IMR-90 (cell line): ENCODE data around the gene LAMC2. TPM values are rescaled to one million over a fixed set of nuclear protein-coding genes. Genes with fewer than 3 reads are reported as not detected.

Experiments used
- ATAC-seq: fragments of 200-7000 bp; cut with Tn5 transposase; 2 replicates; pipeline ENCODE4 v1.9.1; 2020; ENCODE audit warnings: low read depth, mild to moderate bottlenecking, moderate library complexity
- BruUV-seq: library from RNA; stranded (reverse); fragments of 400-500 nt; replicated peaks from 2 replicates; lab custom pipeline; 2021; lab: Mats Ljungman, UMichigan
- CTCF ChIA-PET: fragments of 300-600 bp; formaldehyde crosslinking; extraction: SDS; loops from one replicate; lab custom pipeline; 2021; ENCODE audit warnings: antibody characterized with exemption; lab: Yijun Ruan, JAX
- POLR2A ChIA-PET: fragments of 300-600 bp; sonication (Branson Sonifier 250); formaldehyde crosslinking; loops from one replicate; lab custom pipeline; 2022; ENCODE audit warnings: antibody characterized with exemption; ENCODE audit not compliant: unreplicated experiment; lab: Charles Lee
- DNase-seq: peaks from one replicate; pipeline ENCODE4 v3.0.0; 2013
- H2AFZ ChIP-seq: replicated peaks from 2 replicates; pipeline ENCODE3; 2013; ENCODE audit warnings: low read length, mild to moderate bottlenecking; ENCODE audit not compliant: poor library complexity
- H2AK5ac ChIP-seq: 2 replicates; pipeline ENCODE4 v1.6.1; 2013; ENCODE audit warnings: low read depth, low read length, inconsistent platforms
- H2AK9ac ChIP-seq: replicated peaks from 2 replicates; pipeline ENCODE3; 2013; ENCODE audit warnings: mild to moderate bottlenecking, low read depth, low read length, moderate library complexity; ENCODE audit not compliant: poor library complexity
- H2BK120ac ChIP-seq: 2 replicates; pipeline ENCODE4 v1.6.1; 2013; ENCODE audit warnings: low read depth, low read length, inconsistent platforms
- H2BK15ac ChIP-seq: 3 replicates; pipeline ENCODE4 v1.6.1; 2013; ENCODE audit warnings: low read depth, low read length, inconsistent platforms
- H2BK20ac ChIP-seq: 2 replicates; pipeline ENCODE4 v1.6.1; 2013; ENCODE audit warnings: low read depth, mild to moderate bottlenecking, inconsistent platforms, low read length, moderate library complexity
- H2BK5ac ChIP-seq: 2 replicates; pipeline ENCODE4 v1.6.1; 2013; ENCODE audit warnings: mild to moderate bottlenecking, low read depth, low read length, inconsistent platforms; ENCODE audit not compliant: poor library complexity, severe bottlenecking
- H3K14ac ChIP-seq: replicated peaks from 2 replicates; pipeline ENCODE4 v1.6.1; 2013; ENCODE audit warnings: low read depth, low read length, inconsistent platforms
- H3K18ac ChIP-seq: 2 replicates; pipeline ENCODE4 v1.6.1; 2013; ENCODE audit warnings: low read depth, low read length, control low read depth
- H3K23ac ChIP-seq: 2 replicates; pipeline ENCODE4 v1.6.1; 2013; ENCODE audit warnings: low read depth, low read length, inconsistent platforms
- H3K27ac ChIP-seq: 2 replicates; pipeline ENCODE4 v1.5.1; 2013; ENCODE audit warnings: mild to moderate bottlenecking, control low read depth, low read length; ENCODE audit not compliant: insufficient read depth
- H3K27me3 ChIP-seq: 2 replicates; pipeline ENCODE4 v1.6.1; 2013; ENCODE audit warnings: low read length; ENCODE audit not compliant: control insufficient read depth, insufficient read depth
- H3K36me3 ChIP-seq: 2 replicates; pipeline ENCODE4 v1.6.1; 2013; ENCODE audit warnings: low read length, mixed read lengths; ENCODE audit not compliant: control insufficient read depth, insufficient read depth
- H3K4ac ChIP-seq: 2 replicates; pipeline ENCODE4 v1.6.1; 2013; ENCODE audit warnings: low read depth, low read length, inconsistent platforms
- H3K4me1 ChIP-seq: 2 replicates; pipeline ENCODE4 v1.6.1; 2013; ENCODE audit warnings: low read length, mixed read lengths; ENCODE audit not compliant: control insufficient read depth, insufficient read depth
- H3K4me2 ChIP-seq: 2 replicates; pipeline ENCODE4 v1.6.1; 2013; ENCODE audit warnings: low read depth, mild to moderate bottlenecking, control low read depth, low read length, moderate library complexity
- H3K4me3 ChIP-seq: 2 replicates; pipeline ENCODE4 v1.5.1; 2013; ENCODE audit warnings: low read depth, mild to moderate bottlenecking, control low read depth, low read length, moderate library complexity; ENCODE audit not compliant: insufficient read depth
- H3K56ac ChIP-seq: 2 replicates; pipeline ENCODE4 v1.6.1; 2013; ENCODE audit warnings: low read length, inconsistent platforms; ENCODE audit not compliant: insufficient read depth; ENCODE audit errors: extremely low read depth
- H3K79me1 ChIP-seq, 2 experiments: 2 replicates each; pipeline ENCODE4 v1.6.1; 2013; ENCODE audit warnings: low read length in 2 of 2, inconsistent platforms in 1 of 2, low read depth in 1 of 2
- H3K9ac ChIP-seq: 2 replicates; pipeline ENCODE4 v1.6.1; 2013; ENCODE audit warnings: low read depth, low read length, control low read depth
- H3K9me1 ChIP-seq: 2 replicates; pipeline ENCODE4 v1.6.1; 2013; ENCODE audit warnings: low read length, inconsistent platforms; ENCODE audit not compliant: insufficient read depth
- H3K9me3 ChIP-seq: 2 replicates; pipeline ENCODE4 v1.6.1; 2013; ENCODE audit warnings: low read length; ENCODE audit not compliant: control insufficient read depth, insufficient read depth
- H4K20me1 ChIP-seq: 2 replicates; pipeline ENCODE4 v1.6.1; 2013; ENCODE audit warnings: low read length, inconsistent platforms; ENCODE audit not compliant: insufficient read depth
- H4K5ac ChIP-seq: 2 replicates; pipeline ENCODE4 v1.6.1; 2013; ENCODE audit warnings: mild to moderate bottlenecking, low read depth, low read length, control low read depth
- H4K8ac ChIP-seq, 2 experiments: 2 replicates each; pipeline ENCODE4 v1.6.1; 2013; ENCODE audit warnings: low read depth in 2 of 2, low read length in 2 of 2, control low read depth in 1 of 2, inconsistent platforms in 1 of 2
- H4K91ac ChIP-seq: 2 replicates; pipeline ENCODE4 v1.6.1; 2013; ENCODE audit warnings: low read depth, low read length, inconsistent platforms; ENCODE audit not compliant: insufficient read depth
- BHLHE40 ChIP-seq: fragments of 150-350 bp; IDR thresholded peaks from 2 replicates; pipeline ENCODE4 v1.6.1; 2016; ENCODE audit warnings: mild to moderate bottlenecking, low read depth, low read length
- CEBPB ChIP-seq: IDR thresholded peaks from 2 replicates; pipeline ENCODE4 v1.6.1; 2012; ENCODE audit warnings: low read depth, low read length, improper control_type of control experiment
- CHD1 ChIP-seq: IDR thresholded peaks from 2 replicates; pipeline ENCODE4 v1.6.1; 2012; ENCODE audit warnings: low read depth, low read length, improper control_type of control experiment
- FOS ChIP-seq: fragments of 150-350 bp; IDR thresholded peaks from 2 replicates; pipeline ENCODE4 v1.6.1; 2016; ENCODE audit warnings: low read depth, low read length
- MAFK ChIP-seq: IDR thresholded peaks from 2 replicates; pipeline ENCODE4 v1.6.1; 2012; ENCODE audit warnings: low read depth, low read length, improper control_type of control experiment
- NFE2L2 ChIP-seq: fragments of 150-350 bp; IDR thresholded peaks from 2 replicates; pipeline ENCODE4 v1.6.1; 2016; ENCODE audit warnings: low read depth, mild to moderate bottlenecking, low read length
- POLR2A ChIP-seq: IDR thresholded peaks from 2 replicates; pipeline ENCODE4 v1.6.1; 2012; ENCODE audit warnings: mild to moderate bottlenecking, low read depth, low read length
- RAD21 ChIP-seq: IDR thresholded peaks from 2 replicates; pipeline ENCODE4 v1.6.1; 2012; ENCODE audit warnings: low read length, improper control_type of control experiment
- RCOR1 ChIP-seq: IDR thresholded peaks from 2 replicates; pipeline ENCODE4 v1.6.1; 2012; ENCODE audit warnings: mild to moderate bottlenecking, low read length, improper control_type of control experiment; ENCODE audit not compliant: insufficient replicate concordance
- RFX5 ChIP-seq: IDR thresholded peaks from 2 replicates; pipeline ENCODE4 v1.8.0; 2012; ENCODE audit warnings: low read depth, mild to moderate bottlenecking, low read length, moderate library complexity
- SMC3 ChIP-seq: fragments of 150-350 bp; IDR thresholded peaks from 2 replicates; pipeline ENCODE4 v1.6.1; 2016; ENCODE audit warnings: low read depth, mild to moderate bottlenecking, antibody characterized with exemption, low read length, moderate library complexity
- WGBS, 2 experiments: methylation state at CpG; one replicate each; pipeline versions ENCODE4 v1.1.5 to v1.1.7; 2013; ENCODE audit warnings: missing lambda C conversion rate in 2 of 2; ENCODE audit not compliant: insufficient read length in 1 of 2; ENCODE audit errors: extremely low coverage in 2 of 2; 5-methylcytosine and 5-hydroxymethylcytosine counted together
- dilution Hi-C: fragments of 300-500 bp; cut with HindIII; formaldehyde crosslinking; loops from one replicate; pipeline ENCODE4 v1.14.3; 2018; ENCODE audit warnings: low sequenced_read_pairs; ENCODE audit not compliant: unreplicated experiment
- in situ Hi-C: fragments of 300-500 bp; cut with MboI; formaldehyde crosslinking; loops from 3 replicates; pipeline ENCODE4 v1.14.3; 2019; ENCODE audit warnings: low sequenced_read_pairs, inconsistent platforms, mixed read lengths
- intact Hi-C: fragments of 100-400 bp; cut with micrococcal nuclease; formaldehyde crosslinking; loops from 2 replicates; pipeline ENCODE4 v1.10.0; 2022
- polyA plus RNA-seq, 3 experiments: library from polyadenylated mRNA; depleted of rRNA; stranded (reverse); fragments of >200 nt; gene quantifications; 2 replicates each; pipeline ENCODE4 v1.2.3, GENCODE V29; 2012; ENCODE audit warnings: low replicate concordance in 1 of 3
- total RNA-seq: library from RNA; depleted of rRNA; stranded (reverse); fragments of >200 nt; gene quantifications from 2 replicates; pipeline ENCODE4 v1.2.3, GENCODE V29; 2012
- TF ChIP-seq, protein P1 (sequence below): fragments of 150-350 bp; IDR thresholded peaks from 2 replicates; pipeline ENCODE4 v1.6.1; 2017; ENCODE audit warnings: mild to moderate bottlenecking, antibody characterized with exemption, low read length, low read depth

LAMC2 gene
- total and polyA plus RNA-seq, 2 of the 4 experiments (the other 2 are of a cell fraction), result 2.3 to 2.8 TPM

DNA sequence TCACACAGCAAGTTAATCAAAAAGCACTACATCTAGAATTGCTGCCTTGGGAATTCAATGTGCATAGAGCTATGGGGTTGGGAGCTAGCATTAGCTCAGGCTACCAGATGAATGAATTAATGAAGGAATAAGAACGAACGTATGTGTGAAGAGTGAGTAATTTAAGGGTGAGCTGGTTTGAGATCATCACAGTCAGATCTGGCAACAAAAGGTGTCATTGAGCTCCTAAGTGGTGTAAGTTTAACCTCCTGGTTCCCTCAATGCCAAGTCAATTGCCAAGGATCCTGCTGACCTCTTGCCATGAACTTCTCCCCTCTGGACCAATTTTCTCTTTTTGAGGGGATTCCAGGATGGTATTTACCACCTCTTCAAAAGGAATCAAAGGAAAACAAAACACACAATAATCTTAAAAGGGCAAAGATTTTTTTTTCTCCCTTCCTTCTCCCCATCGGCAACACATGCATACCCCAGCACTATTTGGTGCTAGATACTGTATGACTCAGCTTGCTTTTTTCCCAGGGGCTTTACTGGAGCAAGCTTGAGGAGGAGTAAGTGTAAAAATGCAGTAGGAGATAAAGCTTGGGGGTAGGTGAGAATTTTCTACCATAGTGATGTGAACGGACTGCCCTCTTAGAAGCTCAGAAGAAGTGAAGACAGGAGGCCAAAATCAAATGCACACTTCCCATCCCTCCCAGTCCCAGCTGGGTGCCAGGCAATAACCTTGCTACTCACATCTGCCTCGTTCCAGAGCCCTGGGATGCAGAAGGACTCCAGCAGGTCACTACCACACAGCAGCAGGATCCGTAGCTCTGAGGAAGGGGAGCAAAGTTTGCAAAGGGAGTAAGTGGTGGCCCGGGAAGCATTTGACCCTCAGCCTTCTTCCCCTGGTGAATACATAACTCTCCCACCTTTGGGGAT, 92.0 kb downstream of the LAMC2 start:
- Histone ChIP-seq H2AK5ac (peak overlapping the region; percentile 96), H3K9ac (no peak overlapping the region), H2BK120ac (peak overlapping the region; percentile 99), H2AK9ac (peak overlapping the region; percentile 87), H4K20me1 (no peaks in the 10 kb centered on the region; the same call in 1 of the 2 replicates), H3K4ac (peak overlapping the region; percentile 100), H2BK20ac (peak overlapping the region; percentile 99), H2AFZ (peak overlapping the region; percentile 90), H4K8ac (peak overlapping the region; percentile 92 to 98), H3K9me3 (no peaks in the 10 kb centered on the region), H4K91ac (peak overlapping the region; percentile 98), H3K4me2 (no peak overlapping the region), H2BK5ac (peak overlapping the region; percentile 99), H3K56ac (peak overlapping the region; percentile 93), H3K18ac (peak overlapping the region; percentile 97), H3K27me3 (no peaks in the 10 kb centered on the region), H4K5ac (peak overlapping the region; percentile 98), H3K14ac (peak overlapping the region; percentile 100), H3K36me3 (no peaks in the 10 kb centered on the region), H3K27ac (peak overlapping the region; percentile 88), H2BK15ac (peak overlapping the region; percentile 98), H3K9me1 (peaks cover 29% of the 10 kb centered on the region), H3K23ac (peak overlapping the region; percentile 99), H3K79me1 (peaks cover 0 to 29% of the 10 kb centered on the region in 2 experiments; a peak in 2 of 4 replicates), H3K4me3 (no peak overlapping the region), H3K4me1 (peaks cover 29% of the 10 kb centered on the region)
- WGBS, 2 experiments, result no CpG with 5 or more reads among the region's 7 CpGs
- ChIA-PET CTCF (no interaction called here), POLR2A (interaction anchor here (0.6 kb wide), 1 partner anchor 15 kb away, joined by 3 read pairs; no protein-coding TSS in a partner anchor)
- dilution Hi-C loops, result no loop called here
- BruUV-seq, result no TSS peak
- intact Hi-C loops, result loop anchor here (5.0 kb wide), 1 partner anchor 131 kb away; no protein-coding TSS in a partner anchor
- DNase-seq (peak; percentile 54), ATAC-seq (no peak)
- in situ Hi-C loops, result no loop called here
- TF ChIP-seq CEBPB (no peak), FOS (no peak), RCOR1 (no peak), POLR2A (no peak), SMC3 (no peak), RFX5 (no peak), RAD21 (no peak), NFE2L2 (no peak), MAFK (no peak), CHD1 (no peak), BHLHE40 (no peak)
- TF ChIP-seq, protein P1, sequence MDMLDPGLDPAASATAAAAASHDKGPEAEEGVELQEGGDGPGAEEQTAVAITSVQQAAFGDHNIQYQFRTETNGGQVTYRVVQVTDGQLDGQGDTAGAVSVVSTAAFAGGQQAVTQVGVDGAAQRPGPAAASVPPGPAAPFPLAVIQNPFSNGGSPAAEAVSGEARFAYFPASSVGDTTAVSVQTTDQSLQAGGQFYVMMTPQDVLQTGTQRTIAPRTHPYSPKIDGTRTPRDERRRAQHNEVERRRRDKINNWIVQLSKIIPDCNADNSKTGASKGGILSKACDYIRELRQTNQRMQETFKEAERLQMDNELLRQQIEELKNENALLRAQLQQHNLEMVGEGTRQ, result no peak
